GM12878 (cell line): Measurements from ENCODE around the gene SEMA5A. TPM values are rescaled to one million over a fixed set of nuclear protein-coding genes. Genes with fewer than 3 reads are reported as not detected.

Experiments used
- BCL11A ChIP-seq: IDR thresholded peaks from 2 replicates; pipeline ENCODE4 v1.6.1; 2011; ENCODE audit warnings: low read depth, low read length
- BCL3 ChIP-seq: IDR thresholded peaks from 2 replicates; pipeline ENCODE4 v1.6.1; 2011; ENCODE audit warnings: borderline replicate concordance, low read depth, mild to moderate bottlenecking, moderate library complexity, low read length; ENCODE audit not compliant: insufficient read depth, poor library complexity, severe bottlenecking
- BCLAF1 ChIP-seq: fragments of 450-650 bp; IDR thresholded peaks from 2 replicates; pipeline ENCODE4 v1.6.1; 2017; ENCODE audit warnings: antibody characterized with exemption, mild to moderate bottlenecking, moderate library complexity
- CEBPB ChIP-seq, 2 experiments: fragments of 150-350 bp in 1 of 2; IDR thresholded peaks; 2 replicates each; pipeline ENCODE4 v1.6.1; 2012 to 2014; ENCODE audit warnings: low read depth in 2 of 2, low read length in 2 of 2, borderline replicate concordance in 1 of 2, inconsistent platforms in 1 of 2
- EED ChIP-seq: sonication (generic); IDR thresholded peaks from 2 replicates; pipeline ENCODE4 v1.6.1; 2016; ENCODE audit warnings: antibody characterized with exemption, low read depth
- GABPA ChIP-seq: IDR thresholded peaks from 2 replicates; pipeline ENCODE4 v1.6.1; 2014; ENCODE audit warnings: antibody characterized with exemption, low read depth, mild to moderate bottlenecking, inconsistent platforms
- KLF5 ChIP-seq: fragments of 450-650 bp; IDR thresholded peaks from 2 replicates; pipeline ENCODE4 v1.6.1; 2014; ENCODE audit warnings: mild to moderate bottlenecking; ENCODE audit not compliant: partially characterized antibody
- MLLT1 ChIP-seq: fragments of 450-650 bp; IDR thresholded peaks from 2 replicates; pipeline ENCODE4 v1.6.1; 2016; ENCODE audit warnings: mild to moderate bottlenecking
- NFYA ChIP-seq: IDR thresholded peaks from 2 replicates; pipeline ENCODE4 v1.6.1; 2011; ENCODE audit warnings: low read depth, mild to moderate bottlenecking, low read length, improper control_type of control experiment, borderline replicate concordance
- POU2F2 ChIP-seq: IDR thresholded peaks from 3 replicates; pipeline ENCODE4 v1.6.1; 2011; ENCODE audit warnings: low read depth, mild to moderate bottlenecking, low read length, borderline replicate concordance
- RAD51 ChIP-seq: fragments of 450-650 bp; IDR thresholded peaks from 2 replicates; pipeline ENCODE4 v1.6.1; 2016; ENCODE audit warnings: moderate library complexity, mild to moderate bottlenecking, inconsistent platforms
- RCOR1 ChIP-seq: conservative IDR thresholded peaks from 2 replicates; pipeline ENCODE4 v1.6.1; 2012; ENCODE audit warnings: low read depth, low read length, improper control_type of control experiment
- RUNX3 ChIP-seq: IDR thresholded peaks from 2 replicates; pipeline ENCODE4 v1.6.1; 2012; ENCODE audit warnings: low read length, inconsistent platforms
- SKIL ChIP-seq: fragments of 450-650 bp; IDR thresholded peaks from 2 replicates; pipeline ENCODE4 v1.6.1; 2017; ENCODE audit warnings: mild to moderate bottlenecking, low read depth, inconsistent platforms; ENCODE audit not compliant: poor library complexity, severe bottlenecking
- STAT3 ChIP-seq: IDR thresholded peaks from 2 replicates; pipeline ENCODE4 v1.6.1; 2011; ENCODE audit warnings: low read depth, low read length, improper control_type of control experiment
- WRNIP1 ChIP-seq: IDR thresholded peaks from 2 replicates; pipeline ENCODE4 v1.6.1; 2011; ENCODE audit warnings: low read depth, low read length, improper control_type of control experiment, borderline replicate concordance
- ZBTB4 ChIP-seq: fragments of 450-650 bp; formaldehyde crosslinking; IDR thresholded peaks from 2 replicates; pipeline ENCODE4 v1.4.0; 2022; ENCODE audit warnings: mild to moderate bottlenecking, moderate library complexity
- polyA plus RNA-seq, 11 experiments: library from polyadenylated mRNA; depleted of rRNA in 4 of 11; unstranded in 6 of 11; stranded (reverse) in 5 of 11; fragments of >200 nt; fragmentation: Nextera tagmentation in 4 of 11; fragmentation: Illumina TruSeq in 1 of 11; extraction: Ambion mirVana in 4 of 11; extraction: Trizol in 1 of 11; gene quantifications; 1 replicate in 1 of 11; 2 replicates in 10 of 11; pipeline versions ENCODE4 v1.2.1 to v1.2.3, GENCODE V29; 2011 to 2016; ENCODE audit warnings: inconsistent platforms in 2 of 11, missing spikeins in 2 of 11, low read depth in 1 of 11
- total RNA-seq, 4 experiments: library from RNA; depleted of rRNA in 3 of 4; stranded (reverse); fragments of >200 nt in 3 of 4; fragmentation: Illumina TruSeq in 1 of 4; extraction: Trizol in 1 of 4; gene quantifications; 2 replicates each; pipeline versions ENCODE4 v1.2.1 to v1.2.3, GENCODE V29; 2013 to 2021

Gene SEMA5A
- total and polyA plus RNA-seq, 10 of the 15 experiments (the other 5 are each of a cell fraction or from before 2014, with no cell fraction given), result 0.03 to 2.4 (median 0.09) TPM; not detected in 1

GRCh38 chr5:9381464-9381863, 164.4 kb downstream of the SEMA5A start (continued):
- TF ChIP-seq BCLAF1 (no peak), EED (peak; percentile 51), POU2F2 (no peak), RCOR1 (no peak), SKIL (no peak), RUNX3 (peak; percentile 72), CEBPB (IDR thresholded peaks at IDR 0.05; ENCODE audit: borderline replicate concordance in 1 of 2, low read depth in 2 of 2, low read length in 2 of 2) (0 out of 4 replicates have a peak, but pooled peaks of 1 of the 2 experiments have one; percentile 51), BCL3 (peak; percentile 64), STAT3 (no peak), NFYA (no peak), RAD51 (no peak), WRNIP1 (no peak), MLLT1 (no peak), BCL11A (peak; percentile 53), ZBTB4 (CRISPR knock-in tag) (no peak), KLF5 (no peak), GABPA (0 out of 2 replicates have a peak, but pooled peaks have one; percentile 23)
